Activated T-cell treated with anti-CD3 and anti-CD28 coated beads for 1 hour (primary cell): ENCODE data around the gene TBC1D3G.
"Not testable (repeated sequence)": the region's sequence is repeated elsewhere in the genome, so short reads cannot be mapped to it uniquely, and the experiment has no call there.

Experiments used
- DNase-seq: peaks from one replicate; pipeline ENCODE4 v3.0.0-alpha.2; 2020; ENCODE audit warnings: low read depth

TBC1D3G gene

GRCh38 chr17:36323584-36323983 lies at the start of gene TBC1D3G:
TSS of gene TBC1D3G (plus strand) at chr17:36323884. CDS start at chr17:36325412, 1,528 bp downstream.
- DNase-seq, result not testable (repeated sequence)

GRCh38 chr17:36283256-36283655 lies 40.4 kb upstream of the TBC1D3G start:
- DNase-seq, result not testable (repeated sequence)

- not testable (repeated sequence) for DNase-seq
These were observed 39.5 kb upstream of the TBC1D3G start for GRCh38 chr17:36284219-36284618.

- DNase-seq, result not testable (repeated sequence)
These were observed 33.6 kb upstream of the TBC1D3G start for GRCh38 chr17:36289965-36290612.

GRCh38 chr17:36295161-36295560 lies 28.5 kb upstream of the TBC1D3G start:
- DNase-seq, result not testable (repeated sequence)

- DNase-seq, result not testable (repeated sequence)
These were observed 7.9 kb upstream of the TBC1D3G start for GRCh38 chr17:36315736-36316135.

- DNase-seq, result not testable (repeated sequence)
These were observed 38.8 kb downstream of the TBC1D3G start for GRCh38 chr17:36362496-36362895.

- not testable (repeated sequence) for DNase-seq
These were observed 52.3 kb downstream of the TBC1D3G start for GRCh38 chr17:36375938-36376337.
